ENCODE data around the gene ABLIM3.
"Not testable (repeated sequence)": the region's sequence is repeated elsewhere in the genome, so short reads cannot be mapped to it uniquely, and the experiment has no call there.

Gene ABLIM3

GRCh38 chr5:149257889-149258705, 116.8 kb downstream of the ABLIM3 start:
- DNase-seq (ENCODE audit: low read depth), result no peak

- no peak for DNase-seq (ENCODE audit: low read depth)
Measured at GRCh38 chr5:149260761-149261160, 119.5 kb downstream of the ABLIM3 start.

- no peak for DNase-seq (ENCODE audit: low read depth)
Measured at GRCh38 chr5:149261246-149261645, 120.0 kb downstream of the ABLIM3 start.

GRCh38 chr5:149262315-149262714, 121.0 kb downstream of the ABLIM3 start:
- no peak for DNase-seq (ENCODE audit: low read depth)

DNA sequence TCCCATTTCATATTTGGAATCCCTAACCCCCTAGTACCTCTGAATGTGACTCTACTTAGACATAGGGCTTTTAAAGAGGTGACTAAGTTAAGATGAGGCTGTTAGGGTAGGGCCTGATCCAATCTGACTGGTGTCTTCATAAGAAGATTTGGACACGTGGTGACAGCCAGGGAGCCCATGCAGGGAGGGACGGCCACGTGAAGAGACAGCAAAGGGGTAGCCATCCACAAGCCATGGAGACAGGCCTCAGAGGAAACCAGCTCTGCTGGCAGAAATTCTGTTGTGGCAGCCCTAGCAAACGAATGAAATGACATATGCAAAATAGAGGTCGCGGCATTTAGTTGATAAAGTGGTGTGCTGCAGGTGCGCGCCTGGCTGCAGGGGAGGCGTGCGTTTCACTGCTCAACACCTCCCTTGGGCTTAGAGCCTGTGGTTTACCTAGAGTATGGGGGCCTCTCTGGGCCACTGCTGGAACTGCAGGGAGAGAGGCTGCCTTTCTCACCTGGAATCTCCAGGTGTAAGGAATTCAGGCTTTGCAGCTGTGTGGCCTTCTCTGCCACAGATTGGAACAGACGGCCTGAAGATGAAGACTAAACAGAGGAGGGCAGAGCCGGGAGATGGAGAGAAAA, 123.3 kb downstream of the ABLIM3 start:
- DNase-seq (ENCODE audit: low read depth), result peak; percentile 60

- DNase-seq (ENCODE audit: low read depth), result no peak
Measured at GRCh38 chr5:149265068-149265465, 123.8 kb downstream of the ABLIM3 start.

DNA sequence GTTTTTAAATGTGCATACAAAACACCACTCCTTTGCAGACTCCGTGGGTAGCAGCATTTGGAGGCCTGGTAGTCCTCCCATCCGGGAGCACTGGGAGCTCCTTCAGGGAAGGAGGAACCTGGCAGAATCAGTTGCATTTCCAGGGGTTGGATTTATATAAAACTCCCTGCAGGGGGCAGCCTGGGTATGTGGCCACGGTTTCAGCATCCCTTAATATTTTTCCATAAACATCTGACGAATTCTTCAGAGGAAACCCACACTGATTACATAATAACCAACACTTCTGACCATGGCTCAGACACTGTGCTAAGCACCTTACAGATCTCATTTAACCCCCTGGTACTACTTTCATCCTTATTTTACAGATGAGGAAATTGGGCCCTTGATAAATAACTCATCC, 124.3 kb downstream of the ABLIM3 start:
- DNase-seq (ENCODE audit: low read depth), result no peak

- no peak for DNase-seq (ENCODE audit: low read depth)
Measured at GRCh38 chr5:149267241-149267973, 126.1 kb downstream of the ABLIM3 start.

DNA sequence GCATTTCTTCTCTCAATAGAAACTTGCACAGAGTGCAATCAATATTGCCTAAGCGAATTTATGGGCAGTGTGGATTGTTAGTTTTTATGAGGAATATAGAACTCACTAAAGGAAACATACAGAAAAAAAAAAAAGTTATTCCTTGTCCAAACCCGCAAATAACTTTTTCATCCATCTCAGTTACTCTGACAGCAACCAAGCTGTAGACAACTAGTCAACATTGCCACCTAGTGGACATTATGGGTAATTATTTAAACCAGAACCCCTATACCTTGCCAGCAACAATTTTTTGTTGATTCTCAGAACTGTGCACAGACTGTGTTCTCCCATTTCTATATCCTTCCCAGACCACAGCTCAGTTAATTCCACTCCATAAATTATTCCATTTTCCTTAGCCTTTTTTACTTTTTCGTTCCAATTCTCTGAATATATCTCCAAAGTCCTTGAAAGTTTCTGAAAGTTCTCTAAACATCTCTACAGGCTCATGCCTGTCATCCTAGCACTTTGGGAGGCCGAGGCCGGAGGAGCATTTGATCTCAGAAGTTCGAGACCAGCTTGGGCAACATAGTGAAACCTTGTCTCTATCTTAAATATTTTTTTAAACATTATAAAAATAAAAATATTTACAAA, 127.8 kb downstream of the ABLIM3 start:
- DNase-seq (ENCODE audit: low read depth), result no peak

- no peak for DNase-seq (ENCODE audit: low read depth)
Measured at GRCh38 chr5:149271195-149271715, 130.0 kb downstream of the ABLIM3 start.

- DNase-seq (ENCODE audit: low read depth), result no peak
Measured at GRCh38 chr5:149271716-149272563, 130.6 kb downstream of the ABLIM3 start, which contains the start of gene AFAP1L1. AFAP1L1 (plus strand) TSS chr5:149271859; CDS start chr5:149271969, 110 bp downstream.

- not testable (repeated sequence) for DNase-seq (ENCODE audit: low read depth)
Measured at GRCh38 chr5:149272781-149273180, 131.5 kb downstream of the ABLIM3 start.

DNA sequence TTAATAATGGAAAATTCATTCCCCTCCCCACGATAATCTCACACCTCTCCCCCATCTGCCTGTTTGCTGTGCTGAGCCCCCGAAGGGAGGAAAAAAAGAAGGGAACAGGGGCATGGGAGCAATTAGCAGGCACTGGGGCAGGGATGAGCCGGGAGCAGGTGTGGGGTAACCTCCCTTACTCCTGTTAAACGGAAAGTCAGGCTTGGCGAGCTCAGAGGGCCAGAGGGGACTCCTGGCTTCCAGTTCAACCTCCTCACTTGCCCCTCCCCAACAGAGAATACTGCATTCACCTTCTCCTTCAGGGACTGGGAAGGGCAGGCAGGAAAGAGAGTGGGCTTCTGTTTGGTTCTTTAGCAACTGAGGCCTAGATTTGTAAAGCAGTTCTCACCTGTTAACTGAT, 131.9 kb downstream of the ABLIM3 start:
- DNase-seq (ENCODE audit: low read depth), result no peak

DNA sequence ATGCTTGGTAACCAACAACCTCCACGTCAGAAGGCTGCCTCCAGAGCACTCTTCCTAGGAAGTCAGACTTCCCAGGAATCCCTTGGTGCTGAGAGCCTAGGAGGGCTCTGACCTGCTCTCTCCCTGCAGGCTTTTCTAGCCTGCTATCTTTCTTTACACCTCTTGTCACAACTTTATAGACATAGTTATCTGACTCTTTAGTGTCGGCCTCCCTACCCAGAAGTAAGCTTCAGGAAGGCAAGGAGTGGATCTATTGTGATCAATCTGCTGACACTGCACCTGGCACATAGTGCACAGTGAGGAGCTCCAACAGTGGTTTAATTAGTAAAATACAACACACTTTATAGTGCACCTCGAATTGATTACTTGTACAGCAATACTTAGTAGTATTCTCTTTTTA, 132.7 kb downstream of the ABLIM3 start:
- DNase-seq (ENCODE audit: low read depth), result no peak

- DNase-seq (ENCODE audit: low read depth), result no peak
Measured at GRCh38 chr5:149274939-149275338, 133.6 kb downstream of the ABLIM3 start.

DNA sequence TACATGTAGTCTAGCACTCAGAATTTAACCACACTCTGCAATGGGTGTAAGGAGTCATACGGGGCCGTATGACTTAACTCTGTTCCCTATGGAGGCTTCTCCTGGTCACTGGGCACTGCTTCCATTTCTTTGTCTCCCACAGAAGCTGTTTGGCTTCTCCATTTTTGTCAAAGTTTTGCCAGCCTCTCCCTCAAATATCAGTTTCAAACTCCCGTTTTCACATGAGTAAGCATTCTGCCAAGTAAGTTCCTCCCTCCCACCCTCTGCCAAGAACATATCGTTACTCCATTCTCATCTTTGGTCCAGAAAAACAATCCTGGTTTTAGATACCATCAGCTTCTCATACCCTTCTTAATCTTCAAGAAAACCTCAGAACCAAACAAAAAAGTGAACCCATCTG, 136.5 kb downstream of the ABLIM3 start:
- DNase-seq (ENCODE audit: low read depth), result no peak

- DNase-seq (ENCODE audit: low read depth), result no peak
Measured at GRCh38 chr5:149278451-149279210, 137.3 kb downstream of the ABLIM3 start.

DNA sequence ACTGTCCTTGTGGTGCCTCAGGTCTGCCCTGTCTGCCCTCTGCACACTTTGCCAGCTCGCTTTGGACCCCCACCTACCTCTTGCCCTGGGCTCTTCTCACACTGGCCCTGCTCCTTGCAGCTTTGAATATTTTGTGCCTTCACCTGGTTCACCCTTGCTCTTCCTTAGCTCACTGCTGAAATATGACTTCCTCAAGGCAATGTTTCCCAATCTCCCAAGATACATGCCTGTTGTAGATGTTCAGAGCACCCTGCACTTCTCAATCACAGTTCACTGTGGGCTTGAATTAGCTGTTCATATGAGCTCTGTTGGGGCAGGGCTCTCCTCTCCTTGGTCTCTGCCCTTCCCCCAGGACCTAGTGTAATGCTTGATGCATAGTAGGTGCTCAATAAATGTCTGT, 138.4 kb downstream of the ABLIM3 start:
- DNase-seq (ENCODE audit: low read depth), result no peak

DNA sequence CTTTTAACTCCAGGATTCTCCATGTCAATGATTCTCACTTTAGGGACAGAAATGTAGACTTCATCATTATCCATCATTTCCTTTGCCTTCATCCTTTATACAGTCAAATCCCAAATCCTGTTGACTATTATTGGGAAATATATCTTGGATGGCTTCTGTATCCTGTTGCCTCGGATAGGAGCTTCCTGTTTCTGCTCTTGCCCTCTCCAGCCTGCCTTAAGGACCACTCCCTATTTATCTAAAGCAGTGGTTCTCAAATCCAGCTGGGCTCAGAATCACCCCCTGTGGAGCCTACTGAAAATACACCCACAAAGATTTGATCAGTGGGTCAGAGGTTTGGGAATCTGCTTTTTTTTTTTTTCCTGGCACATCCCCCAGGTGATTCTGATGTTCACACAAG, 138.8 kb downstream of the ABLIM3 start:
- no peak for DNase-seq (ENCODE audit: low read depth)

DNA sequence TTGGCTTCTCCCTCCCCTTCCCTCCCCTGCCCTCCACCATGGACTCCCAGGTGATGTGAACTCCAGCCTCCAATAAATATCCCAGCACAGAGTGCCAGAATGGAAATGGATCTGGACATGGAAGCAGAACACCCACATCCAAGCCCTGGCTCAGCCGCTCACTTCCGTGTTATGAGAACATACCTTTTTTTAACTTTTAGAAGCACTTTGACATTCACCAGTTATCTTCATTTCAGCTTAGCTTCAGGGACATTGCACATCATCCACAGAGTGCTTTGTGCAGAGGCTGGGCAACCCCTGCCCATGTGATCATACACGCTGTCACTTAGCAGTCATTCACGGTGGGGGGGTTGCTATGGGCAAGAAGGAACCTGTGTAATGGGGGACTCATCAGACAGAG, 139.5 kb downstream of the ABLIM3 start:
- no peak for DNase-seq (ENCODE audit: low read depth)
